OCI-LY7 (cell line): ENCODE measurements around the gene RPS3. TPM values are rescaled to one million over a fixed set of nuclear protein-coding genes. Genes with fewer than 3 reads are reported as not detected.
A peak's percentile ranks its signal among the peaks of the same experiment; 100 is the strongest.

Source experiments
- BruUV-seq: library from RNA; stranded (reverse); fragments of 400-500 nt; replicated peaks from 2 replicates; lab custom pipeline; 2021; lab: Mats Ljungman, UMichigan
- CTCF ChIA-PET: fragments of 300-600 bp; sonication (Branson Sonifier 250); formaldehyde crosslinking; loops from one replicate; lab custom pipeline; 2022; ENCODE audit warnings: antibody characterized with exemption; ENCODE audit not compliant: unreplicated experiment; lab: Charles Lee
- POLR2A ChIA-PET: fragments of 300-600 bp; sonication (Branson Sonifier 250); formaldehyde crosslinking; loops from one replicate; lab custom pipeline; 2022; ENCODE audit warnings: antibody characterized with exemption; lab: Charles Lee
- DNase-seq: peaks from one replicate; pipeline ENCODE4 v3.0.0-alpha.2; 2015; ENCODE audit warnings: low spot score
- H2AFZ ChIP-seq: fragments of 200-600 bp; sonication (generic), shearing (Covaris generic); 2 replicates; pipeline ENCODE4 v1.6.1; 2014; ENCODE audit warnings: mild to moderate bottlenecking, antibody characterized with exemption, low read length, moderate library complexity
- H3K27ac ChIP-seq: fragments of 200-600 bp; sonication (generic); 2 replicates; pipeline ENCODE4 v1.5.1; 2014; ENCODE audit warnings: mixed run types, low read depth, mild to moderate bottlenecking, moderate library complexity, low read length, inconsistent platforms; ENCODE audit not compliant: poor library complexity, severe bottlenecking
- H3K36me3 ChIP-seq: fragments of 200-600 bp; sonication (generic); 2 replicates; pipeline ENCODE4 v1.6.1; 2014; ENCODE audit warnings: mild to moderate bottlenecking, antibody characterized with exemption, low read length, moderate library complexity, mixed read lengths; ENCODE audit not compliant: insufficient read depth
- H3K4me1 ChIP-seq: fragments of 200-600 bp; sonication (generic); 2 replicates; pipeline ENCODE4 v1.5.1; 2014; ENCODE audit warnings: mild to moderate bottlenecking, low read length; ENCODE audit not compliant: insufficient read depth, poor library complexity, severe bottlenecking
- H3K4me2 ChIP-seq: fragments of 200-600 bp; sonication (generic); 2 replicates; pipeline ENCODE4 v1.6.1; 2014; ENCODE audit warnings: mild to moderate bottlenecking, low read length
- H3K4me3 ChIP-seq: fragments of 200-600 bp; sonication (generic); 2 replicates; pipeline ENCODE4 v1.5.1; 2014; ENCODE audit warnings: mild to moderate bottlenecking, low read depth, low read length; ENCODE audit not compliant: poor library complexity, severe bottlenecking
- H3K79me2 ChIP-seq: fragments of 200-600 bp; sonication (generic); 2 replicates; pipeline ENCODE4 v1.6.1; 2016; ENCODE audit warnings: low read depth, mild to moderate bottlenecking, low read length, moderate library complexity, mixed read lengths; ENCODE audit not compliant: insufficient read depth
- H3K9me2 ChIP-seq: fragments of 200-600 bp; sonication (generic); 2 replicates; pipeline ENCODE4 v1.6.1; 2016; ENCODE audit warnings: mild to moderate bottlenecking, low read length, mixed read lengths; ENCODE audit not compliant: insufficient read depth
- H3K9me3 ChIP-seq: fragments of 200-600 bp; sonication (generic); 2 replicates; pipeline ENCODE4 v1.6.1; 2014; ENCODE audit warnings: mild to moderate bottlenecking, mixed run types, low read length, mixed read lengths
- H4K20me1 ChIP-seq: fragments of 200-600 bp; sonication (generic); 2 replicates; pipeline ENCODE4 v1.6.1; 2014; ENCODE audit warnings: mild to moderate bottlenecking, antibody characterized with exemption, low read length, moderate library complexity, mixed read lengths; ENCODE audit not compliant: insufficient read depth
- CTCF ChIP-seq: fragments of 200-600 bp; sonication (generic); conservative IDR thresholded peaks from 2 replicates; pipeline ENCODE4 v1.5.1; 2014; ENCODE audit warnings: mild to moderate bottlenecking, antibody characterized with exemption, low read length, moderate library complexity, mixed read lengths
- EZH2phosphoT487 ChIP-seq: fragments of 200-600 bp; sonication (generic); IDR thresholded peaks from 2 replicates; pipeline ENCODE4 v1.6.1; 2018; ENCODE audit warnings: low read depth, borderline replicate concordance, mild to moderate bottlenecking, mixed run types, antibody characterized with exemption, low read length, moderate library complexity, mixed read lengths
- intact Hi-C: fragments of 100-400 bp; cut with micrococcal nuclease; formaldehyde crosslinking; loops from one replicate; pipeline ENCODE4 v1.10.0; 2022; ENCODE audit not compliant: unreplicated experiment
- total RNA-seq, 2 experiments: library from RNA; depleted of rRNA in 1 of 2; stranded (reverse); fragments of >200 nt in 1 of 2; shearing (Covaris generic) in 1 of 2; gene quantifications; 2 replicates each; pipeline ENCODE4 v1.2.3, GENCODE V29; 2014 to 2022

RPS3 gene
- total RNA-seq, 2 experiments from 2014 or later, result 3,268 to 4,392 TPM

GRCh38 chr11:75398906-75399305, 412 bp upstream of the RPS3 start:
- Histone ChIP-seq H4K20me1 (peaks cover 42% of the 10 kb centered on the region), H3K36me3 (peaks cover 44% of the 10 kb centered on the region), H3K4me2 (no peak overlapping the region; the same call in 1 of the 2 replicates), H3K79me2 (peaks cover 47% of the 10 kb centered on the region), H3K27ac (no peak overlapping the region), H3K4me1 (peaks cover 25% of the 10 kb centered on the region), H2AFZ (peak overlapping the region; percentile 91), H3K9me3 (no peaks in the 10 kb centered on the region), H3K4me3 (peak overlapping the region; percentile 97), H3K9me2 (no peaks in the 10 kb centered on the region)
- BruUV-seq, result no TSS peak
- ChIA-PET CTCF (interaction anchor here (0.6 kb wide), 1 partner anchor 77 kb away, joined by 3 read pairs; no protein-coding TSS in a partner anchor), POLR2A (interaction anchor here (1.4 kb wide), 1 partner anchor 124 kb away, joined by 4 read pairs; no protein-coding TSS in a partner anchor)
- TF ChIP-seq EZH2phosphoT487, result no peak
- TF ChIP-seq CTCF, result no peak
- intact Hi-C loops, result no loop called here
- DNase-seq, result no peak

- Histone ChIP-seq H3K36me3 (peaks cover 58% of the 10 kb centered on the region), H3K4me2 (peak overlapping the region; percentile 87), H2AFZ (no peak overlapping the region), H3K79me2 (peaks cover 54% of the 10 kb centered on the region), H4K20me1 (peaks cover 50% of the 10 kb centered on the region), H3K9me2 (no peaks in the 10 kb centered on the region), H3K4me1 (peaks cover 25% of the 10 kb centered on the region), H3K27ac (peak overlapping the region; percentile 75), H3K9me3 (no peaks in the 10 kb centered on the region), H3K4me3 (peak overlapping the region; percentile 97)
- no peak for TF ChIP-seq CTCF
- TF ChIP-seq EZH2phosphoT487, result no peak
- intact Hi-C loops, result no loop called here
- POLR2A ChIA-PET, result interaction anchor here (0.5 to 1.4 kb wide), 5 partner anchors 25 to 834 kb away, joined by 3 to 4 read pairs (median 3); no protein-coding TSS in a partner anchor
- CTCF ChIA-PET, result no interaction called here
- peak; percentile 43 for DNase-seq
- no TSS peak for BruUV-seq
Observed at GRCh38 chr11:75400146-75400865, 988 bp downstream of the RPS3 start.
